ENCODE results near the gene MOGAT3. TPM values are rescaled to one million over a fixed set of nuclear protein-coding genes. Genes with fewer than 3 reads are reported as not detected.

Gene MOGAT3
- total RNA-seq, 2 donors from 2014 or later: not detected

GRCh38 chr7:101238226-101239182 lies 37.7 kb upstream of the MOGAT3 start:
- peaks cover 9% of the 10 kb centered on the region for H3K4me1 Mint-ChIP-seq (ENCODE audit: low read depth)
- no peaks in the 10 kb centered on the region for H3K9me3 Mint-ChIP-seq
- no peak for DNase-seq
- no peaks in the 10 kb centered on the region for H3K27me3 Mint-ChIP-seq (ENCODE audit: low read depth)
- H3K4me3 Mint-ChIP-seq: no peak overlapping the region
- H3K27ac Mint-ChIP-seq: no peak overlapping the region
- ATAC-seq (replicated peaks in 1 of 2): no peak
- H3K36me3 Mint-ChIP-seq (ENCODE audit: insufficient read depth in 2 of 2): peaks cover 0 to 2% of the 10 kb centered on the region in 2 donors

DNA sequence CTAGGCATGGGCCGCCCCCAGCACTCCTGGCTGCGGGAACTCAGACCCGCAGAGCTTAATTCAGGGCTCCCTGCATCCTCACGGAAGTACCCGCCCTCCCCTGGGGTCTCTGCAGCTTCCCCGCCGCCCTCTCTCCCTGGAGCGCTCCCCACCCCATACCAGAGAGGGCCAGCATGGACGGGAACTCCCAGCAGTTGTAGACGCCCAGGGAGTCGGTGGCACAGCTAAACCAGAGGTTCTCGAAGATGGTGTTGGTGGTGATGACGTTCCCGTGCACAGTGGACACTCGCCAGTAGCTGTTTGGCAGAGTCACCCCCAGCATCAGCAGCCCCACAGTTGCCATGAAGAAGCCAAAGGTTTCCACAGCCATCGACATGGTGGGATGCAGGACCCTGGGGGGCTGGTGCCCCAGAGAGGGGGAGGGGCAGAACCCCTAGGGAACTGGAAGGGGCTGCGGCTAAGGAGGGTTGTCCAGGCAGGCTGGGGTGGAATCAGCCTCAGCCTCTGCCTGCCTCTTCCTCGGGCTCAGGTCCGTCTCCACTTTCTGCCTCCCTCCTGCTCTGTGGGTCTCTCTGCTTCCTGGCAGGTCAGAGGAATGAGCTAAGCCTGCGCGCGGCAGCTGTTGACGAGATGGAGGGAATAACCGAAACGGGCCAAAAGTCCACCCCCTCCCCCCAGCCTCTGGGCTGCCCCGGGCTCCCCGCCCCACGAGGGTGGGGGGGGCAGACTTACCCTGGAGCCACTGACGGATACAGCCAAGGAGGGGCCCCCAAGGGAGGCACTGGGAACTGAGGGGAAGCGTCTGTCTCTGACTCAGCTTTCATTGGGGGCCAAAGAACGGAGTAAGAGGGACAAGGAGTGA lies 36.6 kb upstream of the MOGAT3 start, which contains the start of gene CLDN15:
Gene CLDN15, minus strand, starts transcription at position 597 of the 862 bp plus-strand sequence. Its CDS starts 221 bp downstream, at position 376.
- no peak for DNase-seq
- Mint-ChIP-seq H3K36me3 (ENCODE audit: insufficient read depth in 2 of 2) (peaks cover 0 to 2% of the 10 kb centered on the region in 2 donors), H3K4me3 (no peak within 1 kb of the TSS), H3K9me3 (no peaks in the 10 kb centered on the region), H3K4me1 (ENCODE audit: low read depth) (no peaks in the 10 kb centered on the region), H3K27me3 (ENCODE audit: low read depth) (no peaks in the 10 kb centered on the region), H3K27ac (no peak within 1 kb of the TSS)
- no peak for ATAC-seq (replicated peaks in 1 of 2)

DNA sequence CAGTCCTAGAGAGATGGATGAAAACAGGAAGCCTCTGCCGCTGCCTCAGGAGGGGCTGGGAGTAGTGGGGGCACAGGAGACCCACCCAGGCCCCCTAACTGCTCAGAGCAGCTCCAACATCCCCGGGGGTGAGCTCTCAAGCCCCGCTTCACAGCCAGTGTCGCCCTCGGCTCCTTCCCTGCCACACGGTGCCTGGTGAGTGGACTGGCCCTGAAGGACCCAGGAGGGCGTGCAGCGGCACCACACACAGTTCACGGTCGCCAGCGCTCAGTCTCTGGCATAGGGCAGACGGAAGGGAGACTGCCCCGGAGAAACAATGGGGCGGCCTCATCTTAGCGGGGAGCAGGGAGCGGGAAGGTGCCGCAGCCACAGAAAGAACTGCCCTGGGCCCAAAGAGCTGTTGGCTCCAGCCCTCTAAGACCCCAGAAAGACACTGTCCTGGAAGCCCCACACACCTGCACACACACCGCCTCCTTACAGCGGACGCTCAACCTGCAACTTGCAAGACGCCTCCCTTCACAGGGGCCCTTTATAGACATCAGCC lies 35.5 kb upstream of the MOGAT3 start:
- H3K27me3 Mint-ChIP-seq (ENCODE audit: low read depth): no peaks in the 10 kb centered on the region

GRCh38 chr7:101235522-101235921 lies 34.7 kb upstream of the MOGAT3 start:
- Mint-ChIP-seq H3K9me3 (no peaks in the 10 kb centered on the region), H3K27me3 (ENCODE audit: low read depth) (no peaks in the 10 kb centered on the region), H3K4me1 (ENCODE audit: low read depth) (no peaks in the 10 kb centered on the region), H3K4me3 (no peak overlapping the region), H3K27ac (no peak overlapping the region), H3K36me3 (ENCODE audit: insufficient read depth in 2 of 2) (peaks cover 0 to 3% of the 10 kb centered on the region in 2 donors)
- ATAC-seq (replicated peaks in 1 of 2) (no peak), DNase-seq (no peak)

More for the DNA sequence above, 35.5 kb upstream of the MOGAT3 start:
- ATAC-seq (replicated peaks in 1 of 2) (no peak), DNase-seq (no peak)
- H3K36me3 Mint-ChIP-seq (ENCODE audit: insufficient read depth in 2 of 2): peaks cover 0 to 3% of the 10 kb centered on the region in 2 donors
- H3K4me1 Mint-ChIP-seq (ENCODE audit: low read depth): no peaks in the 10 kb centered on the region
- no peak overlapping the region for H3K4me3 Mint-ChIP-seq
- no peaks in the 10 kb centered on the region for H3K9me3 Mint-ChIP-seq
- no peak overlapping the region for H3K27ac Mint-ChIP-seq

DNA sequence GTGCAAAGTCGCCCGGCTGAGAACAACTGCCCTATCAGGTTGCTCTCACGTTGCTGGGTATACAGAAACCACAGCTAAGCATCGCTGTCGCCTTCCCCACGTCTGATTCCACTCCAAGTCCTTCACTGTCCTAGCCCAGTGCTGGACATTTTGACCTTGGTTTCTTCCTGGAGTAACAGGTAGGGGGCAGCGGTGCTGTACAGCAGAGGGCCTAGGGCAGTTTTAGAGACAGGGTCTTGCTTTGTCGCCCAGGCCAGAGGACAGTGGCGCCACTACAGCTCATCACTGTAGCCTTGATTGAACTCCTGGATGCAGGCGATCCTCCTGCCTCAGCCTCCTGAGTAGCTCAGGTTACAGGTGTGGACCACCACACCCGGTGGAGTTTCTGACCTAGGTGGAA lies 34.2 kb upstream of the MOGAT3 start:
- Mint-ChIP-seq H3K4me1 (ENCODE audit: low read depth) (no peaks in the 10 kb centered on the region), H3K27me3 (ENCODE audit: low read depth) (no peaks in the 10 kb centered on the region), H3K9me3 (no peaks in the 10 kb centered on the region), H3K4me3 (no peak overlapping the region), H3K36me3 (ENCODE audit: insufficient read depth in 2 of 2) (peaks cover 0 to 3% of the 10 kb centered on the region in 2 donors), H3K27ac (no peak overlapping the region)
- DNase-seq (no peak), ATAC-seq (replicated peaks in 1 of 2) (no peak)

- Mint-ChIP-seq H3K36me3 (ENCODE audit: insufficient read depth in 2 of 2) (peaks cover 0 to 3% of the 10 kb centered on the region in 2 donors), H3K27ac (no peak overlapping the region), H3K4me1 (ENCODE audit: low read depth) (no peaks in the 10 kb centered on the region), H3K9me3 (no peaks in the 10 kb centered on the region), H3K27me3 (ENCODE audit: low read depth) (no peaks in the 10 kb centered on the region), H3K4me3 (no peak overlapping the region)
- no peak for ATAC-seq (replicated peaks in 1 of 2)
- no peak for DNase-seq
These were observed 33.8 kb upstream of the MOGAT3 start for GRCh38 chr7:101234636-101235035.

DNA sequence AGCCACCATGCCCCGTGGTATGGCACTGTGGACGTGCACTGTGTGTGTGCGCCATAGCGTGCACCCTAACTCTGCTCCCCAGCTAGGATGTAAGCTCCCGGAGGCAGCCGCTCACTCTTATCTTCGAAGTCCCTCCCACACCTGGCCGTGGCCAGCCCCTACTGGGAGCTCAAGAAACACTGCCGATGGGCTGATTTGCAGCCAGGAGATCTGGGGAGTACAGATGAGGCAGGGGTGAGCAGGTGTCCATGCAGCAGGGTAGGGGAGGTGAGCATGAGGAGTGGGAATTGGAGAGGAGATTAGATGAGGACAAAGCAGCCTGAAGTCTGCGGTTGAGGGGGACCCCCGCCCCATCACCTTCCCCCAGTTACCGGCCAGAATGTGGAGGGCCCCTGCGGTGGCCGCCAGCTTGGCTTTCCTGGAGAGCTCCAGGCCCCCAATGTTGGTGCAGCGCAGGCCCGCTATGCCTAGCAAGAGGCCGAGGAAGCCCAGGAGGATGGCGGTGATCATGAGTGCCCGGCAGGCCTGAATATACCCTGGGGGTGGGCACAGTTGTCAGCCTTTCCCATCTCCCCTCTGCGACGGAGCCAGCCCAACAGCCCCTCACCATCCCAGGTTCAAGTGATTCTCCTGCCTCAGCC lies 33.2 kb upstream of the MOGAT3 start:
- no peaks in the 10 kb centered on the region for H3K4me1 Mint-ChIP-seq (ENCODE audit: low read depth)
- no peak for DNase-seq
- no peaks in the 10 kb centered on the region for H3K27me3 Mint-ChIP-seq (ENCODE audit: low read depth)
- no peak for ATAC-seq (replicated peaks in 1 of 2)
- no peak overlapping the region for H3K27ac Mint-ChIP-seq
- H3K4me3 Mint-ChIP-seq: no peak overlapping the region
- peaks cover 0 to 3% of the 10 kb centered on the region in 2 donors for H3K36me3 Mint-ChIP-seq (ENCODE audit: insufficient read depth in 2 of 2)
- no peaks in the 10 kb centered on the region for H3K9me3 Mint-ChIP-seq

DNA sequence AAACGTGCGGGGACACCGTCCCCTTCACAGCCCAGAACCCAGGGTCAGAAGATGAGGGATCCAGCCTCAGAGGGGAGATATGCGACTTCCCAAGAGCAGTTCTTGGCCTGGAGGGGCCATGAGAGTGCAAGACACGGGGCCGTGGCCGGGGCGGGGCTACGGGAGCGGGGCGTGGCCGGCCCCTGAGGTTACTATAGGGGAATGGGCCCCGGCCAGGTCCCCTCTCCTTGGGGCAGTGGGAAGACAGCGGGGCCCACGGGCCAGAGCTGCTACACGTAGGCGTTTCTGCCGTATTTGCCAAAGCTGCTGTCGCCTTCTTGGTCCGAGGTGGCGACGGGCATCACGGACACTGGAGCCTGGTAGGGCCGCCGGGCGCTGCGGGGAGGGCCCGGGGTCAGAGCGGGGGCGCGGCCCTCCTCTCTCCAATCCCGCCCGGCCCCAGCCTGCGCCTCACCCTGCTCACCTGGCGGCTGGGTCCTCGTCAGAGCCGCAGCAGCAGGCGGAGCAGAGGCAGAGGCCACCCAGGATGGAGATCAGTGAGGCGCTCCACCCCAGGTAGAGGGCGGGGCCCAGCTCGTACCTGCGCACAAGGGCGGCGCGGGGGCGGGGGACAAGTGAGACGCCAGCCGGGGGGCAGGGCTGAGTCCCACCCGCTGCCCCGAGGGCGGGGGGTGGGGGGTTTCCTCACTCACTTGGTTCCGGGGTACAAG lies 31.5 kb upstream of the MOGAT3 start:
- no peaks in the 10 kb centered on the region for H3K9me3 Mint-ChIP-seq

GRCh38 chr7:101231644-101232043 lies 30.8 kb upstream of the MOGAT3 start:
- Mint-ChIP-seq H3K9me3 (no peaks in the 10 kb centered on the region), H3K27me3 (ENCODE audit: low read depth) (no peaks in the 10 kb centered on the region), H3K36me3 (ENCODE audit: insufficient read depth in 2 of 2) (peaks cover 0 to 3% of the 10 kb centered on the region in 2 donors), H3K27ac (no peak overlapping the region), H3K4me1 (ENCODE audit: low read depth) (no peaks in the 10 kb centered on the region), H3K4me3 (no peak overlapping the region)
- ATAC-seq (replicated peaks in 1 of 2) (no peak), DNase-seq (no peak)

More for the DNA sequence above, 31.5 kb upstream of the MOGAT3 start:
- ATAC-seq (replicated peaks in 1 of 2) (no peak), DNase-seq (no peak)
- H3K4me1 Mint-ChIP-seq (ENCODE audit: low read depth): no peaks in the 10 kb centered on the region
- no peaks in the 10 kb centered on the region for H3K27me3 Mint-ChIP-seq (ENCODE audit: low read depth)
- peaks cover 0 to 2% of the 10 kb centered on the region in 2 donors for H3K36me3 Mint-ChIP-seq (ENCODE audit: insufficient read depth in 2 of 2)
- no peak overlapping the region for H3K4me3 Mint-ChIP-seq
- no peak overlapping the region for H3K27ac Mint-ChIP-seq

GRCh38 chr7:101226721-101227120 lies 25.9 kb upstream of the MOGAT3 start:
- Mint-ChIP-seq H3K27me3 (ENCODE audit: low read depth) (no peaks in the 10 kb centered on the region), H3K4me1 (ENCODE audit: low read depth) (peaks cover 4% of the 10 kb centered on the region), H3K9me3 (no peaks in the 10 kb centered on the region), H3K36me3 (ENCODE audit: insufficient read depth in 2 of 2) (peaks cover 0 to 6% of the 10 kb centered on the region in 2 donors), H3K4me3 (no peak overlapping the region), H3K27ac (no peak overlapping the region)
- ATAC-seq (replicated peaks in 1 of 2) (no peak), DNase-seq (no peak)

GRCh38 chr7:101225650-101226049 lies 24.8 kb upstream of the MOGAT3 start:
- no peaks in the 10 kb centered on the region for H3K9me3 Mint-ChIP-seq
- H3K4me3 Mint-ChIP-seq: no peak overlapping the region
- peaks cover 0 to 5% of the 10 kb centered on the region in 2 donors for H3K36me3 Mint-ChIP-seq (ENCODE audit: insufficient read depth in 2 of 2)
- H3K27me3 Mint-ChIP-seq (ENCODE audit: low read depth): no peaks in the 10 kb centered on the region
- H3K27ac Mint-ChIP-seq: no peak overlapping the region
- ATAC-seq (replicated peaks in 1 of 2): no peak
- H3K4me1 Mint-ChIP-seq (ENCODE audit: low read depth): peaks cover 8% of the 10 kb centered on the region
- no peak for DNase-seq

GRCh38 chr7:101223528-101223927 lies 22.7 kb upstream of the MOGAT3 start:
- ATAC-seq (replicated peaks in 1 of 2) (no peak), DNase-seq (no peak)
- Mint-ChIP-seq H3K4me3 (no peak overlapping the region), H3K27ac (no peak overlapping the region), H3K4me1 (ENCODE audit: low read depth) (peaks cover 23% of the 10 kb centered on the region), H3K36me3 (ENCODE audit: insufficient read depth in 2 of 2) (peaks cover 0 to 5% of the 10 kb centered on the region in 2 donors), H3K27me3 (ENCODE audit: low read depth) (no peaks in the 10 kb centered on the region), H3K9me3 (no peaks in the 10 kb centered on the region)
